ENCODE results near the gene STT3B.

DNA sequence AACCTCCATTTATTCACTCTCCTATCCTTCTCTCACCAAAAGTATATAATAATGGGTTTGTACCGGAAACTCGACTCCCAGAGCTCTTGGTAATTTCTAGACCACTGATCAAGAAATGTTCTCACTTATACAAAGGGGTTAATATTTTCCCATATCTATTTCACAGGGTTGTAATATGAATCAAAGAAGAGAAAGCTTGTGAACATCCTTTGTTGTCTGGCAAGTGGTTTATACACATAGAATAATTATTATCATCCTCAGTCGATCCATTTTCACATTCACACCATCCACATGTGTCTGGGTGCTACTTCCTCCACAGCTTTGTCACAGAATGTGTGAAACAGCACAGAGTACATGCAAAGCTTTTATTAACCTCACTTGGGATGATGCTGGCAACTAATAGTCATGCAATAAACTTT is 29.9 kb upstream of the STT3B start:
- TF ChIP-seq POLR2A (IDR thresholded peaks at IDR 0.05) (no peak), CTCF (IDR thresholded peaks at IDR 0.05) (no peak), POLR2AphosphoS5 (IDR thresholded peaks at IDR 0.05) (no peak)
